HG02798 (cell line): ENCODE results near the gene TOM1L1.
"Not testable (repeated sequence)": the region's sequence is repeated elsewhere in the genome, so short reads cannot be mapped to it uniquely, and the experiment has no call there.

Experiments used
- ATAC-seq: cut with Tn5 transposase; IDR thresholded peaks from one replicate; pipeline ENCODE4 v1.9.1; 2021; ENCODE audit warnings: mild to moderate bottlenecking; ENCODE audit not compliant: unreplicated experiment, poor library complexity

Gene TOM1L1

GRCh38 chr17:54900457-54901229 lies at the start of gene TOM1L1:
Gene TOM1L1, plus strand, starts transcription at chr17:54900852. Its CDS starts 14 bp downstream, at chr17:54900866.
- peak; percentile 79 for ATAC-seq

GRCh38 chr17:54859187-54859586 lies 41.5 kb upstream of the TOM1L1 start:
- ATAC-seq: no peak

- ATAC-seq: no peak
These were observed 39.8 kb upstream of the TOM1L1 start for GRCh38 chr17:54860617-54861470.

- no peak for ATAC-seq
These were observed 39.1 kb upstream of the TOM1L1 start for GRCh38 chr17:54861471-54861983.

- ATAC-seq: no peak
These were observed 37.5 kb upstream of the TOM1L1 start for GRCh38 chr17:54863176-54863575.

- ATAC-seq: no peak
These were observed 36.6 kb upstream of the TOM1L1 start for GRCh38 chr17:54864070-54864469.

GRCh38 chr17:54864636-54865356 lies 35.9 kb upstream of the TOM1L1 start:
- no peak for ATAC-seq

GRCh38 chr17:54867634-54868033 lies 33.0 kb upstream of the TOM1L1 start:
- ATAC-seq: no peak

- ATAC-seq: no peak
These were observed 29.9 kb upstream of the TOM1L1 start for GRCh38 chr17:54870671-54871175.

- not testable (repeated sequence) for ATAC-seq
These were observed 24.7 kb upstream of the TOM1L1 start for GRCh38 chr17:54875906-54876305.

GRCh38 chr17:54876656-54877195 lies 23.9 kb upstream of the TOM1L1 start:
- no peak for ATAC-seq

- ATAC-seq: no peak
These were observed 19.2 kb upstream of the TOM1L1 start for GRCh38 chr17:54881255-54881972.

- ATAC-seq: no peak
These were observed 18.3 kb upstream of the TOM1L1 start for GRCh38 chr17:54882371-54882770.

GRCh38 chr17:54882950-54883349 lies 17.7 kb upstream of the TOM1L1 start:
- ATAC-seq: peak; percentile 89

GRCh38 chr17:54883939-54884338 lies 16.7 kb upstream of the TOM1L1 start:
- no peak for ATAC-seq

- ATAC-seq: no peak
These were observed 12.9 kb upstream of the TOM1L1 start for GRCh38 chr17:54887787-54888186.

GRCh38 chr17:54888254-54888653 lies 12.4 kb upstream of the TOM1L1 start:
- no peak for ATAC-seq

GRCh38 chr17:54888981-54889380 lies 11.7 kb upstream of the TOM1L1 start:
- no peak for ATAC-seq

GRCh38 chr17:54891176-54891821 lies 9.4 kb upstream of the TOM1L1 start:
- peak; percentile 57 for ATAC-seq
